K562 (cell line): ENCODE measurements around the gene SLC8A2. TPM values are rescaled to one million over a fixed set of nuclear protein-coding genes. Genes with fewer than 3 reads are reported as not detected.

Experiments used
- HNRNPH1 ChIP-seq: fragments of 200-400 bp; formaldehyde crosslinking; optimal IDR thresholded peaks from 2 replicates; pipeline ENCODE3; 2017; ENCODE audit warnings: low read depth, mild to moderate bottlenecking, low read length, moderate library complexity
- YY1 ChIP-seq, 3 experiments: IDR thresholded peaks; 2 replicates each; pipeline ENCODE4 v1.6.1; 2011; ENCODE audit warnings: low read length in 2 of 3, mild to moderate bottlenecking in 2 of 3, moderate library complexity in 2 of 3, borderline replicate concordance in 1 of 3, control low read depth in 1 of 3, low read depth in 1 of 3; ENCODE audit not compliant: insufficient read depth in 3 of 3, insufficient replicate concordance in 2 of 3, control insufficient read depth in 1 of 3, insufficient read length in 1 of 3; ENCODE audit errors: extremely low read depth in 1 of 3
- ZNF316 ChIP-seq: fragments of 450-650 bp; IDR thresholded peaks from 2 replicates; pipeline ENCODE4 v1.6.1; 2016
- polyA plus RNA-seq, 8 experiments: library from polyadenylated mRNA; depleted of rRNA in 4 of 8; stranded (reverse) in 5 of 8; unstranded in 3 of 8; fragments of >200 nt; fragmentation: Nextera tagmentation in 2 of 8; fragmentation: Illumina TruSeq in 1 of 8; extraction: Ambion mirVana in 2 of 8; extraction: Trizol in 1 of 8; gene quantifications; 2 replicates each; pipeline versions ENCODE4 v1.2.1 to v1.2.3, GENCODE V29; 2011 to 2014; ENCODE audit warnings: inconsistent platforms in 1 of 8, missing spikeins in 1 of 8
- total RNA-seq, 7 experiments: library from RNA; depleted of rRNA in 6 of 7; stranded (reverse); fragments of >200 nt in 6 of 7; fragmentation: Illumina TruSeq in 2 of 7; extraction: Trizol in 2 of 7; gene quantifications; 2 replicates each; pipeline versions ENCODE4 v1.2.1 to v1.2.3, GENCODE V29; 2011 to 2021; ENCODE audit warnings: low replicate concordance in 1 of 7
- TF ChIP-seq, protein P1 (sequence below): fragments of 450-650 bp; IDR thresholded peaks from 2 replicates; pipeline ENCODE4 v1.6.1; 2016; ENCODE audit warnings: low read depth

The SLC8A2 gene
- total and polyA plus RNA-seq, 9 of the 15 experiments (the other 6 are each of a cell fraction or from before 2014, with no cell fraction given): 0.07 to 0.66 (median 0.24) TPM; not detected in 3

DNA sequence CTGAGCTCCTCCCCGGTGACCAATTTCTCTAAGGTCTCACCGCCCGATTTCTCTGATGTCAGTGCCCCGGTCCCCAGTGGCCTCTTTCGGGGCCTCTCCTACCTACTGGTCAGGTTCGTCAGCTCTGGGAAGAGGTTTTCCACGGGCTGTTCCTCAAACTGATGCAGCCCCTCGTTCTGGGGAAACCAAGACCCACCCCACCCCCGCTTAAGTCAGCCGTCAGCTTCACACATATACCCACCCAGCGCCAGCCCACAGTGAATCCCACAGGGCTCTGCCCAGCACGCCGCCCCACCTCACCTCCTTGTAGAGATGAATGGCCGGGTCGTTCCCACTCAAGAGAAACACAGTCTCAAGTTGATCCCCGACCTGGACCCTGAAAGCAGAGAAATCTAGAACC lies 9.0 kb upstream of the SLC8A2 start (continued):
- TF ChIP-seq, protein P1, sequence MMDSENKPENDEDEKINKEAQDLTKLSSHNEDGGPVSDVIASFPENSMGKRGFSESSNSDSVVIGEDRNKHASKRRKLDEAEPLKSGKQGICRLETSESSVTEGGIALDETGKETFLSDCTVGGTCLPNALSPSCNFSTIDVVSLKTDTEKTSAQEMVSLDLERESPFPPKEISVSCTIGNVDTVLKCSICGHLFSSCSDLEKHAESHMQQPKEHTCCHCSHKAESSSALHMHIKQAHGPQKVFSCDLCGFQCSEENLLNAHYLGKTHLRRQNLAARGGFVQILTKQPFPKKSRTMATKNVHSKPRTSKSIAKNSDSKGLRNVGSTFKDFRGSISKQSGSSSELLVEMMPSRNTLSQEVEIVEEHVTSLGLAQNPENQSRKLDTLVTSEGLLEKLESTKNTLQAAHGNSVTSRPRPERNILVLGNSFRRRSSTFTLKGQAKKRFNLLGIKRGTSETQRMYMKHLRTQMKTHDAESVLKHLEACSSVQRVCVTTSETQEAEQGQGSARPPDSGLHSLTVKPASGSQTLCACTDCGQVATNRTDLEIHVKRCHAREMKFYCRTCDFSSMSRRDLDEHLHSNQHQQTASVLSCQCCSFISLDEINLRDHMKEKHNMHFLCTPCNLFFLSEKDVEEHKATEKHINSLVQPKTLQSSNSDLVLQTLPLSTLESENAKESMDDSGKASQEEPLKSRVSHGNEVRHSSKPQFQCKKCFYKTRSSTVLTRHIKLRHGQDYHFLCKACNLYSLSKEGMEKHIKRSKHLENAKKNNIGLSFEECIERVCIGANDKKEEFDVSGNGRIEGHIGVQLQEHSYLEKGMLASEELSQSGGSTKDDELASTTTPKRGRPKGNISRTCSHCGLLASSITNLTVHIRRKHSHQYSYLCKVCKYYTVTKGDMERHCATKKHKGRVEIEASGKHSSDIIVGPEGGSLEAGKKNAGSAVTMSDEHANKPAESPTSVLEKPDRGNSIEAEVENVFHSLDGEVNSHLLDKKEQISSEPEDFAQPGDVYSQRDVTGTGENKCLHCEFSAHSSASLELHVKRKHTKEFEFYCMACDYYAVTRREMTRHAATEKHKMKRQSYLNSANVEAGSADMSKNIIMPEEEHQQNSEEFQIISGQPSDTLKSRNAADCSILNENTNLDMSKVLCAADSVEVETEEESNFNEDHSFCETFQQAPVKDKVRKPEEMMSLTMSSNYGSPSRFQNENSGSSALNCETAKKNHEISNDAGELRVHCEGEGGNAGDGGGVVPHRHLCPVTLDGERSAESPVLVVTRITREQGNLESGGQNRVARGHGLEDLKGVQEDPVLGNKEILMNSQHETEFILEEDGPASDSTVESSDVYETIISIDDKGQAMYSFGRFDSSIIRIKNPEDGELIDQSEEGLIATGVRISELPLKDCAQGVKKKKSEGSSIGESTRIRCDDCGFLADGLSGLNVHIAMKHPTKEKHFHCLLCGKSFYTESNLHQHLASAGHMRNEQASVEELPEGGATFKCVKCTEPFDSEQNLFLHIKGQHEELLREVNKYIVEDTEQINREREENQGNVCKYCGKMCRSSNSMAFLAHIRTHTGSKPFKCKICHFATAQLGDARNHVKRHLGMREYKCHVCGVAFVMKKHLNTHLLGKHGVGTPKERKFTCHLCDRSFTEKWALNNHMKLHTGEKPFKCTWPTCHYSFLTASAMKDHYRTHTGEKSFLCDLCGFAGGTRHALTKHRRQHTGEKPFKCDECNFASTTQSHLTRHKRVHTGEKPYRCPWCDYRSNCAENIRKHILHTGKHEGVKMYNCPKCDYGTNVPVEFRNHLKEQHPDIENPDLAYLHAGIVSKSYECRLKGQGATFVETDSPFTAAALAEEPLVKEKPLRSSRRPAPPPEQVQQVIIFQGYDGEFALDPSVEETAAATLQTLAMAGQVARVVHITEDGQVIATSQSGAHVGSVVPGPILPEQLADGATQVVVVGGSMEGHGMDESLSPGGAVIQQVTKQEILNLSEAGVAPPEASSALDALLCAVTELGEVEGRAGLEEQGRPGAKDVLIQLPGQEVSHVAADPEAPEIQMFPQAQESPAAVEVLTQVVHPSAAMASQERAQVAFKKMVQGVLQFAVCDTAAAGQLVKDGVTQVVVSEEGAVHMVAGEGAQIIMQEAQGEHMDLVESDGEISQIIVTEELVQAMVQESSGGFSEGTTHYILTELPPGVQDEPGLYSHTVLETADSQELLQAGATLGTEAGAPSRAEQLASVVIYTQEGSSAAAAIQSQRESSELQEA: no peak
- TF ChIP-seq HNRNPH1 (no peak), ZNF316 (no peak), YY1 (IDR thresholded peaks at IDR 0.05; ENCODE audit: borderline replicate concordance in 1 of 3, control insufficient read depth in 1 of 3, extremely low read depth in 1 of 3, insufficient read depth in 3 of 3, insufficient read length in 1 of 3, insufficient replicate concordance in 2 of 3, low read depth in 1 of 3, low read length in 2 of 3) (no peak)
- TF ChIP-seq, all 486 proteins: peak for 0
